T-helper 17 cell (primary cell): ENCODE measurements around the gene CASP14. TPM values are rescaled to one million over a fixed set of nuclear protein-coding genes. Genes with fewer than 3 reads are reported as not detected.

Experiments
- total RNA-seq, 4 donors: library from RNA in 2 of 4; stranded (reverse) in 2 of 4; gene quantifications; one replicate each; pipeline ENCODE4 v1.2.3 and lab custom pipeline; 2022 to 2026

The CASP14 gene
- total RNA-seq, 2 donors from 2014 or later: not detected

Other genes with a start within 250 kb of the CASP14 start
- gene OR7A5, start 214.3 kb upstream of the CASP14 start, total RNA-seq: not detected
- gene OR7C1, start 214.3 kb upstream of the CASP14 start, total RNA-seq: not detected
- gene OR7A10, start 200.6 kb upstream of the CASP14 start, total RNA-seq: not detected
- gene OR7A17, start 163.3 kb upstream of the CASP14 start, total RNA-seq: not detected
- not detected for gene OR7C2, start 108.0 kb upstream of the CASP14 start, total RNA-seq
- gene SLC1A6, start 69.6 kb upstream of the CASP14 start, total RNA-seq: not detected
- gene OR1I1, start 32.7 kb downstream of the CASP14 start, total RNA-seq: not detected
- gene SYDE1, start 57.9 kb downstream of the CASP14 start, total RNA-seq: under 1 TPM in 1 of 2 donors, not detected in 1; 0.12 TPM
- gene NOTCH3, start 151.5 kb downstream of the CASP14 start, total RNA-seq: under 1 TPM; 0.05 to 0.18 TPM
- gene EPHX3, start 183.0 kb downstream of the CASP14 start, total RNA-seq: not detected